ENCODE data around the gene NPEPPS.

The NPEPPS gene

DNA sequence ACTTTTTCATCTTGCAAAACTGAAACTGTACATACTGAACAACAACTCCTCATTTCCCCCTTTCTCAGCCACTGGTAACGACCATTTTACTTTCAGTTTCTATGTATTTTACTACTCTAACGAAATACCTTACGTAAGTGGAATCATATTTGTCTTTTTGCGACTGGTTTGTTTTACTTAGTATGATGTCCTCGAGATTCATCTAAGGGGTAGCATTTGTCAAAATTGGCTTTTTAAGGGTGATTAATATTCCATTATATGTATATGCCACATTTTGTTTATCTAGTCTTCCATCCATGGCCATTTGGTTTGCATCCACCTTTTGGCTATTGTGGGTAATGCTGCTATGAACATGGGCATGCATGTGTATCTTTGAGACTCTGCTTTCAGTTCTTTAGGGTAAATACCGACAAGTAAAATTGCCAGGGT is 129.2 kb downstream of the NPEPPS start:
- no peak for TF ChIP-seq TCF7L2 (IDR thresholded peaks at IDR 0.05; ENCODE audit: borderline replicate concordance, low read depth, low read length)
- 0 out of 2 replicates have a peak, but pooled peaks have one; percentile 19 for TF ChIP-seq PRDM1 (tag by site-specific recombination; IDR thresholded peaks at IDR 0.05)
- ChIA-PET POLR2A (interaction anchor here (3.1 kb wide), 1 partner anchor 11 kb away, joined by 12 read pairs; the partner anchor contains the start of gene KPNB1), CTCF (no interaction called here)
- Histone ChIP-seq H3K36me3 (ENCODE audit: control insufficient read depth in 2 of 2, insufficient read depth in 1 of 2, low read length in 2 of 2) (peaks cover 98 to 99% of the 10 kb centered on the region in 2 experiments), H3K4me1 (ENCODE audit: control insufficient read depth, insufficient read depth, low read length) (no peaks in the 10 kb centered on the region), H3K27ac (ENCODE audit: extremely low read depth, low read depth, low read length) (no peak overlapping the region), H3K4me3 (ENCODE audit: low read depth, low read length) (no peak overlapping the region), H3K9me3 (ENCODE audit: control insufficient read depth, insufficient read depth, low read depth, low read length) (no peaks in the 10 kb centered on the region)

DNA sequence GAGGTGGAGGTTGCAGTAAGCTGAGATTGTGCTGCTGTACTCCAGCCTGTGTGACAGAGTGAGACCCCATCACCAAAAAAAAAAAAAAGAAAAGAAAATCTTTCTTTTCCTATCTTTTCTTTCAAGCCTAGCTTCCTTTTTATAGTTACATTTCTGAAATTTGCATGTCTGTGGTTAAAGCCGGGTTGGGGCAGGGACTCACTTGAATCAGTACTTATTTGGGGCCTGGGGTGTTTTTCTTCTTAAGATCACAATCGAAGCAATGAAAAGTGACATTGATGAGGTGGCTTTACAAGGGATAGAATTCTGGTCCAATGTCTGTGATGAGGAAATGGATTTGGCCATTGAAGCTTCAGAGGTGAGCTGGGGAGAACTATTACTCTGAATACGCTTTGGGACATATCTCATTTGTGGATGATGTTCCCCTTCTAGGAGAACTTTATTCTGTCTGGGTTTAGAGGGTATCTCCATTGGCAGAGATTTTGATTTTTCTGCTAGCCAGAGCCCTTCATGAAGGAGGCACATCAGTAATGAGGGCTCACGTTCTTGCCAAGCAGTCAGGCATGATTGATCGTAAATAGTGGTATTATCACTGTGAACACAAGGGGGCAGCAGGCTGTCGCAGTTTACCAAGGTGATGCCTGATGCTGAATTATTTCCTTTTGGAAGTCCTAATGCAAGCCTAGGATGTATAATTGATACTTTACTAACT is 133.2 kb downstream of the NPEPPS start:
- no peak overlapping the region for H3K27ac ChIP-seq (ENCODE audit: extremely low read depth, low read depth, low read length)
- H3K9me3 ChIP-seq (ENCODE audit: control insufficient read depth, insufficient read depth, low read depth, low read length), result no peaks in the 10 kb centered on the region
- TF ChIP-seq, protein P1, sequence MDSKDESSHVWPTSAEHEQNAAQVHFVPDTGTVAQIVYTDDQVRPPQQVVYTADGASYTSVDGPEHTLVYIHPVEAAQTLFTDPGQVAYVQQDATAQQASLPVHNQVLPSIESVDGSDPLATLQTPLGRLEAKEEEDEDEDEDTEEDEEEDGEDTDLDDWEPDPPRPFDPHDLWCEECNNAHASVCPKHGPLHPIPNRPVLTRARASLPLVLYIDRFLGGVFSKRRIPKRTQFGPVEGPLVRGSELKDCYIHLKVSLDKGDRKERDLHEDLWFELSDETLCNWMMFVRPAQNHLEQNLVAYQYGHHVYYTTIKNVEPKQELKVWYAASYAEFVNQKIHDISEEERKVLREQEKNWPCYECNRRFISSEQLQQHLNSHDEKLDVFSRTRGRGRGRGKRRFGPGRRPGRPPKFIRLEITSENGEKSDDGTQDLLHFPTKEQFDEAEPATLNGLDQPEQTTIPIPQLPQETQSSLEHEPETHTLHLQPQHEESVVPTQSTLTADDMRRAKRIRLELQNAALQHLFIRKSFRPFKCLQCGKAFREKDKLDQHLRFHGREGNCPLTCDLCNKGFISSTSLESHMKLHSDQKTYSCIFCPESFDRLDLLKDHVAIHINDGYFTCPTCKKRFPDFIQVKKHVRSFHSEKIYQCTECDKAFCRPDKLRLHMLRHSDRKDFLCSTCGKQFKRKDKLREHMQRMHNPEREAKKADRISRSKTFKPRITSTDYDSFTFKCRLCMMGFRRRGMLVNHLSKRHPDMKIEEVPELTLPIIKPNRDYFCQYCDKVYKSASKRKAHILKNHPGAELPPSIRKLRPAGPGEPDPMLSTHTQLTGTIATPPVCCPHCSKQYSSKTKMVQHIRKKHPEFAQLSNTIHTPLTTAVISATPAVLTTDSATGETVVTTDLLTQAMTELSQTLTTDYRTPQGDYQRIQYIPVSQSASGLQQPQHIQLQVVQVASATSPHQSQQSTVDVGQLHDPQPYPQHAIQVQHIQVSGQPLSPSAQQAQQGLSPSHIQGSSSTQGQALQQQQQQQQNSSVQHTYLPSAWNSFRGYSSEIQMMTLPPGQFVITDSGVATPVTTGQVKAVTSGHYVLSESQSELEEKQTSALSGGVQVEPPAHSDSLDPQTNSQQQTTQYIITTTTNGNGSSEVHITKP (tag by site-specific recombination; IDR thresholded peaks at IDR 0.05), result peak; percentile 52; the same call in 1 of the 2 replicates
- peak; percentile 59; the same call in 1 of the 2 replicates for TF ChIP-seq ZNF660 (tag by site-specific recombination; IDR thresholded peaks at IDR 0.05)
- no peak for TF ChIP-seq ZNF266 (tag by site-specific recombination; IDR thresholded peaks at IDR 0.05; ENCODE audit: low read depth)
- TF ChIP-seq ZBTB17 (tag by site-specific recombination; IDR thresholded peaks at IDR 0.05), result peak; percentile 53; the same call in 1 of the 2 replicates
- 0 out of 2 replicates have a peak, but pooled peaks have one; percentile 19 for TF ChIP-seq ZNF335 (tag by site-specific recombination; conservative IDR thresholded peaks at IDR 0.05)
- TF ChIP-seq ZNF654 (tag by site-specific recombination; IDR thresholded peaks at IDR 0.05; ENCODE audit: low read depth), result peak; percentile 55
- TF ChIP-seq OVOL3 (tag by site-specific recombination; IDR thresholded peaks at IDR 0.05), result no peak
- no peak for TF ChIP-seq ZNF341 (tag by site-specific recombination; IDR thresholded peaks at IDR 0.05; ENCODE audit: low read depth)
- TF ChIP-seq BCL11A (tag by site-specific recombination; IDR thresholded peaks at IDR 0.05; ENCODE audit: low read depth), result no peak
- TF ChIP-seq ZBTB48 (tag by site-specific recombination; IDR thresholded peaks at IDR 0.05), result 0 out of 2 replicates have a peak, but pooled peaks have one; percentile 14
- 0 out of 2 replicates have a peak, but pooled peaks have one; percentile 24 for TF ChIP-seq SP7 (tag by site-specific recombination; IDR thresholded peaks at IDR 0.05)
- TF ChIP-seq, protein P2, sequence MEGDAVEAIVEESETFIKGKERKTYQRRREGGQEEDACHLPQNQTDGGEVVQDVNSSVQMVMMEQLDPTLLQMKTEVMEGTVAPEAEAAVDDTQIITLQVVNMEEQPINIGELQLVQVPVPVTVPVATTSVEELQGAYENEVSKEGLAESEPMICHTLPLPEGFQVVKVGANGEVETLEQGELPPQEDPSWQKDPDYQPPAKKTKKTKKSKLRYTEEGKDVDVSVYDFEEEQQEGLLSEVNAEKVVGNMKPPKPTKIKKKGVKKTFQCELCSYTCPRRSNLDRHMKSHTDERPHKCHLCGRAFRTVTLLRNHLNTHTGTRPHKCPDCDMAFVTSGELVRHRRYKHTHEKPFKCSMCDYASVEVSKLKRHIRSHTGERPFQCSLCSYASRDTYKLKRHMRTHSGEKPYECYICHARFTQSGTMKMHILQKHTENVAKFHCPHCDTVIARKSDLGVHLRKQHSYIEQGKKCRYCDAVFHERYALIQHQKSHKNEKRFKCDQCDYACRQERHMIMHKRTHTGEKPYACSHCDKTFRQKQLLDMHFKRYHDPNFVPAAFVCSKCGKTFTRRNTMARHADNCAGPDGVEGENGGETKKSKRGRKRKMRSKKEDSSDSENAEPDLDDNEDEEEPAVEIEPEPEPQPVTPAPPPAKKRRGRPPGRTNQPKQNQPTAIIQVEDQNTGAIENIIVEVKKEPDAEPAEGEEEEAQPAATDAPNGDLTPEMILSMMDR (tag by site-specific recombination; IDR thresholded peaks at IDR 0.05), result peak; percentile 60
- no peaks in the 10 kb centered on the region for H3K4me1 ChIP-seq (ENCODE audit: control insufficient read depth, insufficient read depth, low read length)
- no peak overlapping the region for H3K4me3 ChIP-seq (ENCODE audit: low read depth, low read length)
- ChIA-PET CTCF (interaction anchor here (0.6 to 7.0 kb wide), 26 partner anchors 10 to 226 kb away, joined by 3 to 107 read pairs (median 4); no protein-coding TSS in a partner anchor), POLR2A (interaction anchor here (0.7 to 3.7 kb wide), 7 partner anchors 9 to 44 kb away, joined by 3 to 48 read pairs (median 6); partner anchors contain the start of gene KPNB1)
- H3K36me3 ChIP-seq (ENCODE audit: control insufficient read depth in 2 of 2, insufficient read depth in 1 of 2, low read length in 2 of 2), result peaks cover 95 to 96% of the 10 kb centered on the region in 2 experiments

DNA sequence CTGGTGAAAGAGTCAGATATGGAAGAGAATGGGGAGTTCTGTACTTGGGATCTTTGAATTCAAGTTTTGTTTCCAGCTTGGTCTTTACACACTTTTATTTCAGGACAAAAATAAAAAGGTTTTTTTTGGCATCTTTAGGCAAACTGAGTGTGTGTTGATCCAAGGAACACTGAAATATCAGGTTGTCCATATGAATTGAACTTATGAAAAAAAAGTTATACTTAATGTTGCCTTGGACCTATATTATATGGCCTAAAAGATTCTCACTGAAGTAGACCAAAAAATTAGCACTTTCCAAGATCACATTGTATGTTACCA is 133.7 kb downstream of the NPEPPS start:
- Histone ChIP-seq H3K9me3 (ENCODE audit: control insufficient read depth, insufficient read depth, low read depth, low read length) (no peaks in the 10 kb centered on the region), H3K4me3 (ENCODE audit: low read depth, low read length) (no peak overlapping the region), H3K4me1 (ENCODE audit: control insufficient read depth, insufficient read depth, low read length) (no peaks in the 10 kb centered on the region), H3K27ac (ENCODE audit: extremely low read depth, low read depth, low read length) (no peak overlapping the region), H3K36me3 (ENCODE audit: control insufficient read depth in 2 of 2, insufficient read depth in 1 of 2, low read length in 2 of 2) (peaks cover 95 to 97% of the 10 kb centered on the region in 2 experiments)
- CTCF ChIA-PET, result interaction anchor here (0.7 to 7.0 kb wide), 20 partner anchors 10 to 225 kb away, joined by 3 to 107 read pairs (median 5); no protein-coding TSS in a partner anchor
- POLR2A ChIA-PET, result interaction anchor here (0.7 to 3.7 kb wide), 6 partner anchors 10 to 45 kb away, joined by 3 to 48 read pairs (median 7); partner anchors contain the start of gene KPNB1
- TF ChIP-seq GLI2 (tag by site-specific recombination; IDR thresholded peaks at IDR 0.05; ENCODE audit: borderline replicate concordance, low read depth) (no peak), ZSCAN30 (tag by site-specific recombination; IDR thresholded peaks at IDR 0.05) (no peak), MZF1 (tag by site-specific recombination; IDR thresholded peaks at IDR 0.05; ENCODE audit: borderline replicate concordance) (no peak), ZNF747 (tag by site-specific recombination; IDR thresholded peaks at IDR 0.05) (no peak), ZNF416 (tag by site-specific recombination; IDR thresholded peaks at IDR 0.05) (no peak), ZNF366 (tag by site-specific recombination; conservative IDR thresholded peaks at IDR 0.05) (no peak)
- TF ChIP-seq, protein P3, sequence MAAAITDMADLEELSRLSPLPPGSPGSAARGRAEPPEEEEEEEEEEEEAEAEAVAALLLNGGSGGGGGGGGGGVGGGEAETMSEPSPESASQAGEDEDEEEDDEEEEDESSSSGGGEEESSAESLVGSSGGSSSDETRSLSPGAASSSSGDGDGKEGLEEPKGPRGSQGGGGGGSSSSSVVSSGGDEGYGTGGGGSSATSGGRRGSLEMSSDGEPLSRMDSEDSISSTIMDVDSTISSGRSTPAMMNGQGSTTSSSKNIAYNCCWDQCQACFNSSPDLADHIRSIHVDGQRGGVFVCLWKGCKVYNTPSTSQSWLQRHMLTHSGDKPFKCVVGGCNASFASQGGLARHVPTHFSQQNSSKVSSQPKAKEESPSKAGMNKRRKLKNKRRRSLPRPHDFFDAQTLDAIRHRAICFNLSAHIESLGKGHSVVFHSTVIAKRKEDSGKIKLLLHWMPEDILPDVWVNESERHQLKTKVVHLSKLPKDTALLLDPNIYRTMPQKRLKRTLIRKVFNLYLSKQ (tag by site-specific recombination; IDR thresholded peaks at IDR 0.05; ENCODE audit: borderline replicate concordance), result no peak
- TF ChIP-seq, protein P4, sequence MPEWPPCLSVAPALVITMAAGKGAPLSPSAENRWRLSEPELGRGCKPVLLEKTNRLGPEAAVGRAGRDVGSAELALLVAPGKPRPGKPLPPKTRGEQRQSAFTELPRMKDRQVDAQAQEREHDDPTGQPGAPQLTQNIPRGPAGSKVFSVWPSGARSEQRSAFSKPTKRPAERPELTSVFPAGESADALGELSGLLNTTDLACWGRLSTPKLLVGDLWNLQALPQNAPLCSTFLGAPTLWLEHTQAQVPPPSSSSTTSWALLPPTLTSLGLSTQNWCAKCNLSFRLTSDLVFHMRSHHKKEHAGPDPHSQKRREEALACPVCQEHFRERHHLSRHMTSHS (tag by site-specific recombination; IDR thresholded peaks at IDR 0.05), result no peak

Measured in HEK293 (cell line).